ENCODE data around the gene LIMS2.

The LIMS2 gene

GRCh38 chr2:127596311-127597045 lies 78.9 kb downstream of the LIMS2 start:
- no peak for DNase-seq

GRCh38 chr2:127594116-127594591 lies 81.2 kb downstream of the LIMS2 start:
- DNase-seq, result no peak

- DNase-seq, result no peak
These were observed 81.9 kb downstream of the LIMS2 start for GRCh38 chr2:127593228-127594115.

DNA sequence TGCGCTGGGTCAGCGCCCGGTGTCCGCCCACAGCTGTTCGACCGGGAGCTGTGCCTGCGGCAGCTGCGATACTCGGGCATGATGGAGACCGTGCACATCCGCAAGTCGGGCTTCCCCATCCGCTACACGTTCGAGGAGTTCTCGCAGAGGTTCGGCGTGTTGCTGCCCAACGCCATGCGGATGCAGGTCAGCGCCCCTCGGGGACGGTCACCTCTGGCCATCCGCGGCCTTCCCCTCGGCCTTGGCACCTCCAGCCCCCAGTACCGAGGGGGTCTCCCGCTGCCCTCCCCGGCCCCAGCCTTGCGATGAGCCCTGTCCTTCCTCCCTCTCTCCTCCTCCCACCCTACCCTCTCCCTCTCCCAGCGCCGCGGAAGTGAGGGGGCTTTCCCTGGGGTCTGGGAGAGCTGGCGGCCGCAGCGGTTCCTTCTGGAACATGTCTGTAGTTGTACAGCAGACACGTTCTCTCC lies 82.5 kb downstream of the LIMS2 start:
- no peak for DNase-seq

DNA sequence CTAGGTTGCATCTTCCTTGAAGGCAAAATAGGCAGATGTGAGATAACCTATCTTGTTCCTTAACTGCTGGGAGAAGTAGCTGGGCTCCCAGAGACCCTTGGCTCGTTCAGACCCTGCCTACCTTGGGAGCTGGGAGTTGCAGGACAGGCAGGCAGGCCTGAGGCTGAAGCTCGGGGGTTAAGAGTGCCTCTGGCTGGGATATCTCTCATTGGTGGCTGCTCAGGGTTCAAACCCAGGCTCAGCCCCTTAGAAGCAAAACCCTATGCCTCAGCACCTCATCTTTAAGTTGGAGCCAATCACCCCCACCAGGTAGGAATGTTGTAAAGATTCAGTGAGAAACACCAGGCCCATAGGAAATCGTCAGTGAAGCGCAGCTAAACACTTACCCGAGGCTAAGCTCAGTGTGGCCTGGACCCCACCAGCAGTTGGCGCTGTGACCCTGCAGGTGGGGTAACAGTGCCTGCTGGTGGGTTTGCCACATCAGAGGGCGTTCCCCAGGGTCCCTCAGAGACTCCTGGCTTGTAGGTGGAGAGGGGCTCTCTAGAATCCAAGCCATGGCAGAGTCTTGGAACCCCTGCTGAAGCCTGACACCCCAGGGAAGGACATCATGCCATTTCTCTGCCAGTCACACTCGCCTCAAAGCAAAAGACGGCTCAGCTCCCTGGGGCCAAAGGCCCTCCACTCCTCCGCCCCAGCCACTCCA lies 84.0 kb downstream of the LIMS2 start:
- peak; percentile 57 for DNase-seq

DNA sequence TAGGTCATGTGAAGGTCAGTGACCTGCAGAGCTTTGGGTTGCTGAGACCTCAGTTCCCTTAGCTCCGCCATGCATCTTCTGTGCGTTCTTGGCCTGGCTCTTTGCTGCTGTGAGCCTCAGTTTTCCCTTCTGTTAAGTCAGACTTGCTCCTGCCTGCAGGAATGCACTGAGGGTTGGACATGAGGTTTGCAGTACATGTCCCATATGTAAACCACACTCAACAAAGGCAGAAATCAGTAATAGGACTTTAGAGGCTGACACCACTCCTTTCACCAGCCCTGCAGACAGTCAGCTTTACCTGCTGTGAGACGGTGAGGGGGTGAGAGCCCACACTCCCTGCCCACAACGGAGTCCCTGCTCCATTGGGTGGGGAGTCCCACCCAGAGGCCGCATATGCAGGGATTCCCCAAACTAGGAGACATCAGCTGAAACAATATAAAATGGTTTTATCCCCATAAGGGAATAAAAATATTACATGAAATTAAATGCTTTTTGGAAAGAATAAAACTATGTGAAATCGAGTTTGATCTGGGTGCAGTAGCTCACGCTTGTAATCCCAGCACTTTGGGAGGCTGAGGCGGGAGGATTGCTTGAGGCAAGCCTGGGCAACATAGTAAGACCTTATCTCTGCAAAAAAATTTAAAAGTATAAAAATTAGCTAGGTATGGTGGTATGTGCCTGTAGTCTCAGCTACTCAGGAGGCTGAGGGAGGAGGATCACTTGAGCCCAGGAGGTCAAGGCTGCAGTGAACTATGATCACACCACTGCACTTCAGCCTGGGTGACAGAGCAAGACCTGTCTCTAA lies 84.7 kb downstream of the LIMS2 start:
- DNase-seq, result no peak

- no peak for DNase-seq
These were observed 85.5 kb downstream of the LIMS2 start for GRCh38 chr2:127589841-127590240.

DNA sequence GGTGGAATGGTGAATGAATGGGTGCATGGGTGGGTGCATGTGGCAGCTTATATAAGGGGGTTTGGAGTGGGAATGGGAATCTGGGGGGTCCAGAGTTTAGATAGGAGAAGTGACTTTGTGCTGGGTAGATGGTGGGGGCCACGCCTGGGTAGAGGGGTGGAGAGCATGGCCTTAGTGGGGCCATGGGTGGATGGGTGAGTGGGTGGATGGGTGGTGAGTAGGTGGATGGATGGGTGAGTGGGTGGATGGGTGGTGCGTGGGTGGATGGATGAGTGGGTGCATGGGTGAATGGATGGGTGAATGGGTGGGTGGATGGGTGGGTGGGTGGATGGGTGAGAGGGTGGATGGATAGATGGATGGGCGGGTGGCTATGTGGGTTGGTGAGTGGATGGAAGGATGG lies 86.0 kb downstream of the LIMS2 start:
- no peak for DNase-seq
